Stimulated activated naive CD8-positive, alpha-beta T cell treated with anti-CD3 and anti-CD28 coated beads, Interleukin-15, Interleukin-2, amounts not matched to agents 100 ng/mL and 50 ng/mL, for 24 hours (primary cell): ENCODE results near the gene SFI1.

Source experiments
- H3K27ac Mint-ChIP-seq: one replicate; pipeline ENCODE4 v1.8.0; 2021; ENCODE audit warnings: mild to moderate bottlenecking, mixed read lengths
- H3K27me3 Mint-ChIP-seq: one replicate; pipeline ENCODE4 v1.8.0; 2021; ENCODE audit warnings: mixed read lengths
- H3K36me3 Mint-ChIP-seq: one replicate; pipeline ENCODE4 v1.8.0; 2021; ENCODE audit warnings: low read depth, mixed read lengths
- H3K4me1 Mint-ChIP-seq: one replicate; pipeline ENCODE4 v1.8.0; 2021; ENCODE audit warnings: low read depth, mixed read lengths
- H3K4me3 Mint-ChIP-seq: one replicate; pipeline ENCODE4 v1.8.0; 2021; ENCODE audit warnings: mild to moderate bottlenecking, mixed read lengths
- H3K9me3 Mint-ChIP-seq: one replicate; pipeline ENCODE4 v1.8.0; 2021; ENCODE audit warnings: mixed read lengths

The SFI1 gene

GRCh38 chr22:31618471-31619176 lies 122.3 kb downstream of the SFI1 start:
- H3K27ac Mint-ChIP-seq = peak overlapping the region; percentile 76
- H3K4me1 Mint-ChIP-seq = peaks cover 44% of the 10 kb centered on the region
- no peak overlapping the region for H3K4me3 Mint-ChIP-seq
- no peaks in the 10 kb centered on the region for H3K9me3 Mint-ChIP-seq
- peaks cover 60% of the 10 kb centered on the region for H3K36me3 Mint-ChIP-seq
- H3K27me3 Mint-ChIP-seq = no peaks in the 10 kb centered on the region

GRCh38 chr22:31619611-31620300 lies 123.4 kb downstream of the SFI1 start:
- peaks cover 55% of the 10 kb centered on the region for H3K36me3 Mint-ChIP-seq
- H3K4me1 Mint-ChIP-seq = peaks cover 36% of the 10 kb centered on the region
- no peak overlapping the region for H3K4me3 Mint-ChIP-seq
- H3K27me3 Mint-ChIP-seq = no peaks in the 10 kb centered on the region
- H3K9me3 Mint-ChIP-seq = no peaks in the 10 kb centered on the region
- peak overlapping the region; percentile 40 for H3K27ac Mint-ChIP-seq

GRCh38 chr22:31620756-31621480 lies 124.6 kb downstream of the SFI1 start:
- H3K36me3 Mint-ChIP-seq = peaks cover 46% of the 10 kb centered on the region
- H3K4me1 Mint-ChIP-seq = peaks cover 32% of the 10 kb centered on the region
- peak overlapping the region; percentile 71 for H3K27ac Mint-ChIP-seq
- no peaks in the 10 kb centered on the region for H3K27me3 Mint-ChIP-seq
- H3K4me3 Mint-ChIP-seq = no peak overlapping the region
- no peaks in the 10 kb centered on the region for H3K9me3 Mint-ChIP-seq

GRCh38 chr22:31621507-31622124 lies 125.3 kb downstream of the SFI1 start:
- Mint-ChIP-seq H3K36me3 (peaks cover 46% of the 10 kb centered on the region), H3K4me3 (no peak overlapping the region), H3K27ac (peak overlapping the region; percentile 80), H3K27me3 (no peaks in the 10 kb centered on the region), H3K9me3 (no peaks in the 10 kb centered on the region), H3K4me1 (peaks cover 28% of the 10 kb centered on the region)

- Mint-ChIP-seq H3K9me3 (no peaks in the 10 kb centered on the region), H3K27ac (no peak overlapping the region), H3K4me3 (no peak overlapping the region), H3K4me1 (peaks cover 26% of the 10 kb centered on the region), H3K36me3 (peaks cover 36% of the 10 kb centered on the region), H3K27me3 (no peaks in the 10 kb centered on the region)
These were observed 126.6 kb downstream of the SFI1 start for GRCh38 chr22:31622980-31623379.

- Mint-ChIP-seq H3K9me3 (no peaks in the 10 kb centered on the region), H3K4me1 (peaks cover 29% of the 10 kb centered on the region), H3K27me3 (no peaks in the 10 kb centered on the region), H3K36me3 (peaks cover 34% of the 10 kb centered on the region), H3K27ac (no peak overlapping the region), H3K4me3 (no peak overlapping the region)
These were observed 127.4 kb downstream of the SFI1 start for GRCh38 chr22:31623592-31624304.

- H3K36me3 Mint-ChIP-seq = peaks cover 30% of the 10 kb centered on the region
- H3K4me1 Mint-ChIP-seq = peaks cover 37% of the 10 kb centered on the region
These were observed 128.9 kb downstream of the SFI1 start for GRCh38 chr22:31625257-31625640.

GRCh38 chr22:31625661-31626426 lies 129.5 kb downstream of the SFI1 start:
- Mint-ChIP-seq H3K9me3 (no peaks in the 10 kb centered on the region), H3K27ac (peak overlapping the region; percentile 65), H3K36me3 (peaks cover 26% of the 10 kb centered on the region), H3K27me3 (no peaks in the 10 kb centered on the region), H3K4me3 (no peak overlapping the region), H3K4me1 (peaks cover 37% of the 10 kb centered on the region)

More at GRCh38 chr22:31625257-31625640, 128.9 kb downstream of the SFI1 start:
- Mint-ChIP-seq H3K27me3 (no peaks in the 10 kb centered on the region), H3K4me3 (no peak overlapping the region), H3K27ac (peak overlapping the region; percentile 51), H3K9me3 (no peaks in the 10 kb centered on the region)

- peaks cover 41% of the 10 kb centered on the region for H3K4me1 Mint-ChIP-seq
- H3K27me3 Mint-ChIP-seq = no peaks in the 10 kb centered on the region
- H3K27ac Mint-ChIP-seq = peak overlapping the region; percentile 65
- peaks cover 21% of the 10 kb centered on the region for H3K36me3 Mint-ChIP-seq
- H3K4me3 Mint-ChIP-seq = no peak overlapping the region
- H3K9me3 Mint-ChIP-seq = no peaks in the 10 kb centered on the region
These were observed 130.3 kb downstream of the SFI1 start for GRCh38 chr22:31626427-31627150.

- Mint-ChIP-seq H3K4me1 (peaks cover 39% of the 10 kb centered on the region), H3K9me3 (no peaks in the 10 kb centered on the region), H3K27me3 (no peaks in the 10 kb centered on the region), H3K4me3 (no peak overlapping the region), H3K27ac (peak overlapping the region; percentile 63), H3K36me3 (peaks cover 15% of the 10 kb centered on the region)
These were observed 130.9 kb downstream of the SFI1 start for GRCh38 chr22:31627223-31627731.

- peaks cover 15% of the 10 kb centered on the region for H3K36me3 Mint-ChIP-seq
- no peaks in the 10 kb centered on the region for H3K9me3 Mint-ChIP-seq
- H3K27ac Mint-ChIP-seq = peak overlapping the region; percentile 79
- H3K4me3 Mint-ChIP-seq = peak overlapping the region; percentile 45
- peaks cover 39% of the 10 kb centered on the region for H3K4me1 Mint-ChIP-seq
- no peaks in the 10 kb centered on the region for H3K27me3 Mint-ChIP-seq
These were observed 132.0 kb downstream of the SFI1 start for GRCh38 chr22:31628362-31628761.

GRCh38 chr22:31628969-31629708 lies 132.8 kb downstream of the SFI1 start:
- Mint-ChIP-seq H3K4me1 (peaks cover 45% of the 10 kb centered on the region), H3K9me3 (no peaks in the 10 kb centered on the region), H3K27me3 (no peaks in the 10 kb centered on the region), H3K4me3 (peak overlapping the region; percentile 85), H3K27ac (peak overlapping the region; percentile 89), H3K36me3 (peaks cover 18% of the 10 kb centered on the region)
